K562 (cell line): Measurements from ENCODE around the gene SERPINE1. TPM values are rescaled to one million over a fixed set of nuclear protein-coding genes. Genes with fewer than 3 reads are reported as not detected.

ENCODE experiments used
- BACH1 ChIP-seq: fragments of 200-800 bp; sonication (Bioruptor generic); IDR thresholded peaks from 2 replicates; pipeline ENCODE4 v1.6.1; 2016; ENCODE audit warnings: missing genetic modification characterization, missing compliant biosample characterization
- BRD9 ChIP-seq: fragments of 450-650 bp; IDR thresholded peaks from 2 replicates; pipeline ENCODE4 v1.6.1; 2018; ENCODE audit warnings: low read depth; ENCODE audit not compliant: partially characterized antibody
- CLOCK ChIP-seq: fragments of 250-450 bp; sonication (Bioruptor Pico); IDR thresholded peaks from 2 replicates; pipeline ENCODE4 v1.4.0; 2020; ENCODE audit warnings: mild to moderate bottlenecking, moderate library complexity, borderline replicate concordance
- E2F8 ChIP-seq: fragments of 450-650 bp; IDR thresholded peaks from 2 replicates; pipeline ENCODE4 v1.7.1; 2018; ENCODE audit warnings: mild to moderate bottlenecking, low read depth; ENCODE audit not compliant: partially characterized antibody
- EHMT2 ChIP-seq: fragments of 450-650 bp; IDR thresholded peaks from 2 replicates; pipeline ENCODE4 v1.6.1; 2018; ENCODE audit warnings: antibody characterized with exemption
- ETV6 ChIP-seq, 3 experiments: fragments of 150-350 bp in 1 of 3; sonication (generic) in 1 of 3; formaldehyde crosslinking in 1 of 3; IDR thresholded peaks; 2 replicates each; pipeline versions ENCODE4 v1.6.1 to v1.8.0; 2014 to 2022; ENCODE audit warnings: borderline replicate concordance in 2 of 3, low read depth in 2 of 3, antibody characterized with exemption in 1 of 3, low read length in 1 of 3, mild to moderate bottlenecking in 1 of 3, missing genetic modification reagents in 1 of 3
- FOXJ3 ChIP-seq: sonication (generic); formaldehyde crosslinking; IDR thresholded peaks from 2 replicates; pipeline ENCODE4 v1.4.0; 2020; ENCODE audit warnings: mild to moderate bottlenecking, missing genetic modification reagents
- FOXP4 ChIP-seq: sonication (generic); formaldehyde crosslinking; IDR thresholded peaks from 2 replicates; pipeline ENCODE4 v1.8.0; 2022; ENCODE audit warnings: mild to moderate bottlenecking, missing genetic modification reagents, borderline replicate concordance
- LCOR ChIP-seq: sonication (generic); formaldehyde crosslinking; IDR thresholded peaks from 2 replicates; pipeline ENCODE4 v1.8.0; 2022; ENCODE audit warnings: mild to moderate bottlenecking, missing genetic modification reagents
- NFATC3 ChIP-seq: fragments of 450-650 bp; IDR thresholded peaks from 2 replicates; pipeline ENCODE4 v1.6.1; 2017; ENCODE audit warnings: mild to moderate bottlenecking
- PCBP1 ChIP-seq: fragments of 200-400 bp; formaldehyde crosslinking; IDR thresholded peaks from 2 replicates; pipeline ENCODE4 v1.6.1; 2018; ENCODE audit warnings: mild to moderate bottlenecking, low read depth, low read length; ENCODE audit not compliant: poor library complexity, severe bottlenecking
- POLR2AphosphoS2 ChIP-seq: IDR thresholded peaks from 2 replicates; pipeline ENCODE4 v1.6.1; 2012; ENCODE audit warnings: low read length, improper control_type of control experiment
- SAFB ChIP-seq: fragments of 200-400 bp; formaldehyde crosslinking; IDR thresholded peaks from 2 replicates; pipeline ENCODE4 v1.6.1; 2017; ENCODE audit warnings: low read depth, low read length, borderline replicate concordance
- TCF7 ChIP-seq: sonication (generic); IDR thresholded peaks from 2 replicates; pipeline ENCODE4 v1.6.1; 2016; ENCODE audit warnings: antibody characterized with exemption, borderline replicate concordance
- THRAP3 ChIP-seq: fragments of 450-650 bp; IDR thresholded peaks from 2 replicates; pipeline ENCODE4 v1.6.1; 2016; ENCODE audit warnings: mild to moderate bottlenecking, inconsistent platforms, borderline replicate concordance
- USF1 ChIP-seq: sonication (generic); formaldehyde crosslinking; IDR thresholded peaks from 2 replicates; pipeline ENCODE4 v1.9.0; 2022; ENCODE audit warnings: mild to moderate bottlenecking, missing genetic modification reagents
- ZNF224 ChIP-seq: sonication (generic); formaldehyde crosslinking; IDR thresholded peaks from 2 replicates; pipeline ENCODE4 v1.8.0; 2022; ENCODE audit warnings: mild to moderate bottlenecking, missing genetic modification reagents
- ZNF586 ChIP-seq: fragments of 450-650 bp; formaldehyde crosslinking; conservative IDR thresholded peaks from 2 replicates; pipeline ENCODE4 v1.4.0; 2020; ENCODE audit warnings: mild to moderate bottlenecking, moderate library complexity
- ZNF75A ChIP-seq: fragments of 450-650 bp; formaldehyde crosslinking; IDR thresholded peaks from 2 replicates; pipeline ENCODE4 v1.4.0; 2020; ENCODE audit warnings: mild to moderate bottlenecking
- polyA plus RNA-seq, 8 experiments: library from polyadenylated mRNA; depleted of rRNA in 4 of 8; stranded (reverse) in 5 of 8; unstranded in 3 of 8; fragments of >200 nt; fragmentation: Nextera tagmentation in 2 of 8; fragmentation: Illumina TruSeq in 1 of 8; extraction: Ambion mirVana in 2 of 8; extraction: Trizol in 1 of 8; gene quantifications; 2 replicates each; pipeline versions ENCODE4 v1.2.1 to v1.2.3, GENCODE V29; 2011 to 2014; ENCODE audit warnings: inconsistent platforms in 1 of 8, missing spikeins in 1 of 8
- total RNA-seq, 7 experiments: library from RNA; depleted of rRNA in 6 of 7; stranded (reverse); fragments of >200 nt in 6 of 7; fragmentation: Illumina TruSeq in 2 of 7; extraction: Trizol in 2 of 7; gene quantifications; 2 replicates each; pipeline versions ENCODE4 v1.2.1 to v1.2.3, GENCODE V29; 2011 to 2021; ENCODE audit warnings: low replicate concordance in 1 of 7

Gene SERPINE1
- total and polyA plus RNA-seq, 9 of the 15 experiments (the other 6 are each of a cell fraction or from before 2014, with no cell fraction given), result 0.22 to 4.8 (median 0.91) TPM

GRCh38 chr7:101085162-101085964 lies 41.5 kb upstream of the SERPINE1 start, which contains the start of gene TRIM56 (continued):
- TF ChIP-seq PCBP1 (no peak), ZNF224 (no peak), TCF7 (no peak), FOXP4 (CRISPR knock-in tag) (no peak), BACH1 (no peak), ZNF586 (CRISPR knock-in tag) (no peak), EHMT2 (no peak), CLOCK (CRISPR knock-in tag) (no peak), NFATC3 (no peak), E2F8 (peak; percentile 99), SAFB (no peak), FOXJ3 (CRISPR knock-in tag) (no peak), BRD9 (no peak), THRAP3 (no peak), LCOR (0 out of 2 replicates have a peak, but pooled peaks have one; percentile 36), POLR2AphosphoS2 (no peak; the same call in 1 of the 2 replicates), ETV6 (IDR thresholded peaks at IDR 0.05; ENCODE audit: borderline replicate concordance in 1 of 2, low read depth in 2 of 2, low read length in 1 of 2) (peak in 1 of 2 experiments; percentile 65; a peak in 1 of 4 replicates), ETV6 (CRISPR knock-in tag; IDR thresholded peaks at IDR 0.05; ENCODE audit: borderline replicate concordance) (no peak), ZNF75A (CRISPR knock-in tag) (no peak), USF1 (CRISPR knock-in tag) (no peak)
